HFFc6 (cell line): ENCODE measurements around the gene SPRED1. TPM values are rescaled to one million over a fixed set of nuclear protein-coding genes. Genes with fewer than 3 reads are reported as not detected.

Experiments used
- DNase-seq: peaks from one replicate; pipeline ENCODE4 v3.0.0-alpha.2; 2018
- H3K27ac Mint-ChIP-seq: 2 replicates; pipeline ENCODE4 v1.8.0; 2020; ENCODE audit warnings: mild to moderate bottlenecking, mixed read lengths
- H3K27me3 Mint-ChIP-seq: 2 replicates; pipeline ENCODE4 v1.8.0; 2021; ENCODE audit warnings: mild to moderate bottlenecking, moderate library complexity, mixed read lengths; ENCODE audit not compliant: insufficient read depth
- H3K36me3 Mint-ChIP-seq: 2 replicates; pipeline ENCODE4 v1.8.0; 2021; ENCODE audit warnings: low read depth, mixed read lengths
- H3K4me1 Mint-ChIP-seq: 2 replicates; pipeline ENCODE4 v1.8.0; 2020; ENCODE audit warnings: low read depth, mixed read lengths
- H3K4me3 Mint-ChIP-seq: 2 replicates; pipeline ENCODE4 v1.8.0; 2020; ENCODE audit warnings: mild to moderate bottlenecking, moderate library complexity, mixed read lengths
- H3K9me3 Mint-ChIP-seq: 2 replicates; pipeline ENCODE4 v1.8.0; 2020; ENCODE audit warnings: mild to moderate bottlenecking, mixed read lengths
- total RNA-seq, 6 experiments: library from RNA; stranded (reverse); fragmentation: NEBNext Ultra II Directional; extraction: Animal tissue kit (Norgen Biotek cat#: 25700); gene quantifications; 2 replicates in 1 of 6; 3 replicates in 5 of 6; pipeline ENCODE4 v1.2.3, GENCODE V29; 2021
- TF ChIP-seq, protein P1 (sequence below): fragments of 200-600 bp; sonication (generic); IDR thresholded peaks from 2 replicates; pipeline ENCODE4 v1.5.0; 2021; ENCODE audit warnings: antibody characterized with exemption, mild to moderate bottlenecking

Gene SPRED1
- total RNA-seq, 6 experiments from 2014 or later, result 39.9 to 46.0 (median 41.7) TPM

DNA sequence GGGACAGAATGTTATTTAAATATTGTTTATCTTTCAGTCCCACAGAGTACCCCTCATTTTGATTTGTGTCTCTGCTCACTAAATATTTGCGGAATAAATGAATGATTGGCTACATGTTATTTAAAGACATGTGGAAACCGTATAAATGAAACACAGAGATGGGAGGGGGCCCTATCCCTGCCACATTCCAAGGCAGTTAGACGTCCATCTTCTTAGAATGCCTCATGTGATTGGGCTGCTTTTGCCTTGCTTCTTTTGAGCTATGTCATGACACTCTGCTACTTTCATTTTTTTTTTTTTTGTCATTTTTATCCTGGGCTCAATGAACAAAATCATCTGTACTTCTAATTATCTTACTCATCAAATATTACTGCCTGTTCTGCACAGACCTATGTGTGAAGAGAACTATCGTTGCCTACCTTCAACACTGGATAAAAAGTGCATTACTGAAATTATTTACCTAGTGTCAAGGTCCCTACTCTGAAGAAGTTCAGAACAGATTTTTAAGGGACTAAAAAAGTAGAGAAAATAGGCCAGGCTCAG, 117.4 kb downstream of the SPRED1 start:
- DNase-seq, result no peak
- Mint-ChIP-seq H3K27me3 (peaks cover 3% of the 10 kb centered on the region; the same call in 1 of the 2 replicates), H3K36me3 (no peaks in the 10 kb centered on the region; the same call in 1 of the 2 replicates), H3K4me1 (peaks cover 22% of the 10 kb centered on the region; the same call in 1 of the 2 replicates), H3K4me3 (no peak overlapping the region), H3K27ac (no peak overlapping the region), H3K9me3 (no peaks in the 10 kb centered on the region)
- TF ChIP-seq, protein P1, sequence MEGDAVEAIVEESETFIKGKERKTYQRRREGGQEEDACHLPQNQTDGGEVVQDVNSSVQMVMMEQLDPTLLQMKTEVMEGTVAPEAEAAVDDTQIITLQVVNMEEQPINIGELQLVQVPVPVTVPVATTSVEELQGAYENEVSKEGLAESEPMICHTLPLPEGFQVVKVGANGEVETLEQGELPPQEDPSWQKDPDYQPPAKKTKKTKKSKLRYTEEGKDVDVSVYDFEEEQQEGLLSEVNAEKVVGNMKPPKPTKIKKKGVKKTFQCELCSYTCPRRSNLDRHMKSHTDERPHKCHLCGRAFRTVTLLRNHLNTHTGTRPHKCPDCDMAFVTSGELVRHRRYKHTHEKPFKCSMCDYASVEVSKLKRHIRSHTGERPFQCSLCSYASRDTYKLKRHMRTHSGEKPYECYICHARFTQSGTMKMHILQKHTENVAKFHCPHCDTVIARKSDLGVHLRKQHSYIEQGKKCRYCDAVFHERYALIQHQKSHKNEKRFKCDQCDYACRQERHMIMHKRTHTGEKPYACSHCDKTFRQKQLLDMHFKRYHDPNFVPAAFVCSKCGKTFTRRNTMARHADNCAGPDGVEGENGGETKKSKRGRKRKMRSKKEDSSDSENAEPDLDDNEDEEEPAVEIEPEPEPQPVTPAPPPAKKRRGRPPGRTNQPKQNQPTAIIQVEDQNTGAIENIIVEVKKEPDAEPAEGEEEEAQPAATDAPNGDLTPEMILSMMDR, result no peak

DNA sequence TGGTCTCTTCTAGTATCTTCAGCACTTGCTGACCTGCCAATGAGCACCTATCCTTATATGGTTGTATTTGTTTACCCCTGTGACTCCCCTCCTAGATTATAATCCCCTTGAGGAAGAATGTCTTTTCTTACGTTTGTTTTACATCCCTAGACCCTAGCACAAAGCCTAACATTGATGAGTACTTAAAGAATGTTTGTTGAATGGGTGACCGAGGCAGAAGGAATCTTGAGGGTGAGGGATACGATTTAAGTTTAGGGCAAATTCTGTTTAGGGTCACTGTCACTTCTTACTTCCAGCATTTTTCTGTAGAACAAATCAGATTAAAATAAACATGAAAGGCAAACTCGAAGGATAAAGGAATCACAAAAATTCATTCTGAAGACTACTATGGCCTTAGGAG, 120.4 kb downstream of the SPRED1 start:
- Mint-ChIP-seq H3K27me3 (no peaks in the 10 kb centered on the region; the same call in none of the 2 replicates), H3K36me3 (no peaks in the 10 kb centered on the region), H3K9me3 (no peaks in the 10 kb centered on the region), H3K27ac (no peak overlapping the region), H3K4me3 (no peak overlapping the region), H3K4me1 (peaks cover 29% of the 10 kb centered on the region; the same call in 1 of the 2 replicates)
- TF ChIP-seq, protein P1, result no peak
- no peak for DNase-seq

DNA sequence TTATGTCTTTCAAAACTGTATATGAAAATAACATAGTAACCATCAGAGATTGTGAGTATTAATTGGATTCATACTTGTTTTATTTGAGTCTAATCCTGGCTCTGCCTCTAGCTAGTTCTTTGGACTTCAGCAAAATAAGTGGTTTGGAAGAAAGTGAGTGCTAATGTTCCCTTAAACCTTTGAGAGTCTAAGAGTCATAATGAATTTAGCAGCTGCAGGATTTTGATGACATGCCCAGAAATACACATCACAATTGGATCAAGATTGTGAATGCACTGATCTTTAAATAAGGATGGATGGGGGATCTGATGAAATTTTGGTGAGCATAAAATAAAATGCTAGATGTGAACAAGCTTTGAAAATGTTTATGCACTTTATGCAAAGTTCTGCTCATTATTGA, 121.4 kb downstream of the SPRED1 start:
- Mint-ChIP-seq H3K9me3 (no peaks in the 10 kb centered on the region), H3K27me3 (no peaks in the 10 kb centered on the region; the same call in 1 of the 2 replicates), H3K27ac (no peak overlapping the region), H3K4me1 (peaks cover 32% of the 10 kb centered on the region; the same call in 1 of the 2 replicates), H3K4me3 (no peak overlapping the region), H3K36me3 (no peaks in the 10 kb centered on the region)
- no peak for DNase-seq
- TF ChIP-seq, protein P1, result no peak

DNA sequence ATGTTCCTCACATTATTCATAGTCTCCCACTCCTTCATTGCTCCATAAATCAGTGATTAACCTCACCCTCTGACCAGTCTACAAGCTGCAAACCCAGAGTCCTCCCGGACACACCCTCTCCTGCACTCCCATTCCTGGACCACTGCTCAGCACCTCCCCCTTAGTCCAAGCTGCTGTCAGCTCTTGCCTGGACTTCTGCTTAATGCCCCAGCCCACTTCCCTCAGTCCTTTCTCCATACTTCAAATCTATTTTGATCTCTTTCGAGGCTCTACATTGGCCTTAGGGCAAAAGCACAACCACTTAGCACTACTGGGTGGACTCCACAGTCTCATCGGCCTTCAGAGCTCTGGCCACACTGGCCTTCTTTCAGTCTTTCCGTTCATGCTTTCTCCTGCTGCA, 121.9 kb downstream of the SPRED1 start:
- Mint-ChIP-seq H3K27me3 (no peaks in the 10 kb centered on the region; the same call in 1 of the 2 replicates), H3K27ac (no peak overlapping the region), H3K4me1 (peaks cover 32% of the 10 kb centered on the region; the same call in 1 of the 2 replicates), H3K36me3 (no peaks in the 10 kb centered on the region), H3K9me3 (no peaks in the 10 kb centered on the region), H3K4me3 (no peak overlapping the region)
- DNase-seq, result no peak
- TF ChIP-seq, protein P1, result no peak

DNA sequence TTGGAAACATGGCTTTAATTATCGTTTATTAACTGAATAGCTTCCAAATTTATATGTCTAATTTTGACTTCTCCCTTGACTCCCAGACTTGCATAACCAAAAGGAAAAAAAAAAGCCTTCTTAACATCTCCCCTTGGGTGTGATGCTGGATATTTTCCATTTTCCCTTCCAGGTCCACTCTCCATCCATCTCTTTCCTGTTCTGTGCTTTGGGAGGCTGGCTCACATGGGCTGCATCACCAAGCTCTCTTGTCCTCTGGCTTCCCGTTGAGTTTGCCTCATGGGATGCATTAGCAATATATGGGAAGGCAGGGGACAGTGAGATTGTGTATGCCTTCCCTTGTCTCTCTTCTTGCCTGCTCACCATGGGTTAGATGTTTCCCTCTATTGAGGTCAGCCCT, 123.4 kb downstream of the SPRED1 start:
- Mint-ChIP-seq H3K9me3 (no peaks in the 10 kb centered on the region), H3K4me1 (peaks cover 26% of the 10 kb centered on the region; the same call in 1 of the 2 replicates), H3K27me3 (no peaks in the 10 kb centered on the region; the same call in 1 of the 2 replicates), H3K4me3 (no peak overlapping the region), H3K36me3 (no peaks in the 10 kb centered on the region), H3K27ac (no peak overlapping the region)
- TF ChIP-seq, protein P1, result no peak
- DNase-seq, result no peak
